Purkinje cell (primary cell): Measurements from ENCODE around the gene LRFN5. TPM values are rescaled to one million over a fixed set of nuclear protein-coding genes. Genes with fewer than 3 reads are reported as not detected.

Experiments used
- polyA plus RNA-seq: library from polyadenylated mRNA; unstranded; fragments of >200 nt; fragmentation: Nextera tagmentation; gene quantifications from 2 replicates; pipeline ENCODE4 v1.2.1, GENCODE V29; 2014

The LRFN5 gene
- 36.8 and 39.3 TPM in 2 replicates for polyA plus RNA-seq

DNA sequence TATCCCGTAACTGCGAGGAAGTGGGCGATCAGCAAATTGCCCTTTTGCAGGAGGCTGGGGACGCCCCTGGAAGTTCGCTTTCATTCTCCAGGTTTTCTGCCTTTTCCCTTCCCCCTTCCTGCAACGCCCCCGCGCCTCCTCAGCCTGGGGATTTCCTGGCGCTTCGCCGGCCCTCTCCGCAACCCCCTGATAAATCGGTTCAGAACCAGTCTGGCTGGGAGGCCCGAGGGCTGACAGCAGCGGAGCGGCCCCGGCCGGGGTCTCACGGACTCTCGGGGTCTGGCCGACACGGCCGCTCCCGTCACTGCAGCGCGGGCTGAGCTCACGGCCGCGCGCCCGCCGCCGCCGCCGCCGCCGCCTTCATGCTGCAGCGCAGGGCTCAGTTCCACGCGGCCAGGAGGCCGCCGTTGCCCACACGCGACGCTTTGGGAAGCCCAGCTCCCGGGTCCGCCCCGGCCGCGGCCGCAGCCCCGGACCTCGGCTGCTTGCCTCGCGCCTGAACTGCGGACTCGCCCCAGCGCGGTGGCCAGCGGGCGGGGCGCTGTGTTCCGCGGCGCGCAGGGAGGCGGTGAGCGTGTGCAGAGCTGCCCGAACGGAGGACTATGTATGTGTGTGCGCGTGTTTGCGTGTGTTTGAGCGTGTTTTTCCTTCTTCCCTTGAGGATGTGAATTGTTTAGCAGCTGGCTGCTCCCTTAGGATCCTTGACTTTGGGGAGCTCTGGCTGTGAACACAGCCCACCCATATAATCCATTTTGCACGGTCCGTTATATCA is at the start of gene LRFN5:
Gene LRFN5, plus strand, starts transcription at position 345 of the 772 bp plus-strand sequence.

